ENCODE data around the gene MARK1.
A peak's percentile ranks its signal among the peaks of the same experiment; 100 is the strongest.

MARK1 gene

GRCh38 chr1:220687809-220688208 lies 159.9 kb downstream of the MARK1 start:
- DNase-seq (ENCODE audit: low read depth): no peak
- TF ChIP-seq CTCF (conservative IDR thresholded peaks at IDR 0.05; ENCODE audit: low read length): no peak
- no peak overlapping the region for H3K4me3 ChIP-seq (ENCODE audit: low read length)

- peak overlapping the region; percentile 52 for H3K4me3 ChIP-seq (ENCODE audit: low read length)
- TF ChIP-seq CTCF (conservative IDR thresholded peaks at IDR 0.05; ENCODE audit: low read length): no peak
- no peak for DNase-seq (ENCODE audit: low read depth)
Observed at GRCh38 chr1:220689666-220690065, 161.7 kb downstream of the MARK1 start.

- DNase-seq (ENCODE audit: low read depth): peak; percentile 16
- TF ChIP-seq CTCF (conservative IDR thresholded peaks at IDR 0.05; ENCODE audit: low read length): peak; percentile 57
- peak within 1 kb of the TSS; percentile 52 for H3K4me3 ChIP-seq (ENCODE audit: low read length)
Observed at GRCh38 chr1:220690140-220691052, 162.5 kb downstream of the MARK1 start, which contains the start of gene C1orf115. Gene C1orf115 (plus strand): TSS chr1:220690363. CDS start chr1:220690403, 40 bp downstream.

GRCh38 chr1:220691053-220691684 lies 163.2 kb downstream of the MARK1 start:
- no peak overlapping the region for H3K4me3 ChIP-seq (ENCODE audit: low read length)
- DNase-seq (ENCODE audit: low read depth): no peak

GRCh38 chr1:220692436-220693228 lies 164.7 kb downstream of the MARK1 start:
- H3K4me3 ChIP-seq (ENCODE audit: low read length): no peak overlapping the region
- peak; percentile 77 for DNase-seq (ENCODE audit: low read depth)
- TF ChIP-seq CTCF (conservative IDR thresholded peaks at IDR 0.05; ENCODE audit: low read length): no peak

More at GRCh38 chr1:220691053-220691684, 163.2 kb downstream of the MARK1 start:
- TF ChIP-seq CTCF (conservative IDR thresholded peaks at IDR 0.05; ENCODE audit: low read length): no peak

GRCh38 chr1:220694866-220695382 lies 167.0 kb downstream of the MARK1 start:
- no peak overlapping the region for H3K4me3 ChIP-seq (ENCODE audit: low read length)
- TF ChIP-seq CTCF (conservative IDR thresholded peaks at IDR 0.05; ENCODE audit: low read length): no peak
- DNase-seq (ENCODE audit: low read depth): no peak
